ENCODE data around the gene PTPRN2. TPM values are rescaled to one million over a fixed set of nuclear protein-coding genes. Genes with fewer than 3 reads are reported as not detected.

PTPRN2 gene
- polyA plus RNA-seq, 4 donors = 1.6 to 11.7 (median 4.0) TPM

DNA sequence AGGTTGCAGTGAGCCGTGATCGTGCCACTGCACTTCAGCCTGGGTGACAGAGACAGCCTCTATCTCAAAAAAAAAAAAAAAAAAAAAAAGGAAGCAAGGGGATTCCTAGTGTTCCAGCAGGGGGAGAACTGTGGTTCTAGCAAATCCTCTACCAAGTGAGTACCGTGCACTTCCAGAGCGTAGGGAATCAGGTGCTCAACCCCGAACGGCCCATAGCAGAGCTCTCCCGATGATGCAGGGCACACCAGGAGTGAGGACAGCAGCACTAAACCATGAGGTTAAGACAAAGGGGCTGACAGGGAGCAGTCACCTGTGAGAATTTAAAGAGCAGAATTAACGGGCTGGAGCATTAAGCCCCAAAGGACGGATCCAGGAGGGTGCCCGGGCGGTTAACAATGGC is 173.6 kb downstream of the PTPRN2 start:
- 85 to 88% (median 87%) methylated on average over 11 of the region's 11 CpGs for WGBS, 3 donors

DNA sequence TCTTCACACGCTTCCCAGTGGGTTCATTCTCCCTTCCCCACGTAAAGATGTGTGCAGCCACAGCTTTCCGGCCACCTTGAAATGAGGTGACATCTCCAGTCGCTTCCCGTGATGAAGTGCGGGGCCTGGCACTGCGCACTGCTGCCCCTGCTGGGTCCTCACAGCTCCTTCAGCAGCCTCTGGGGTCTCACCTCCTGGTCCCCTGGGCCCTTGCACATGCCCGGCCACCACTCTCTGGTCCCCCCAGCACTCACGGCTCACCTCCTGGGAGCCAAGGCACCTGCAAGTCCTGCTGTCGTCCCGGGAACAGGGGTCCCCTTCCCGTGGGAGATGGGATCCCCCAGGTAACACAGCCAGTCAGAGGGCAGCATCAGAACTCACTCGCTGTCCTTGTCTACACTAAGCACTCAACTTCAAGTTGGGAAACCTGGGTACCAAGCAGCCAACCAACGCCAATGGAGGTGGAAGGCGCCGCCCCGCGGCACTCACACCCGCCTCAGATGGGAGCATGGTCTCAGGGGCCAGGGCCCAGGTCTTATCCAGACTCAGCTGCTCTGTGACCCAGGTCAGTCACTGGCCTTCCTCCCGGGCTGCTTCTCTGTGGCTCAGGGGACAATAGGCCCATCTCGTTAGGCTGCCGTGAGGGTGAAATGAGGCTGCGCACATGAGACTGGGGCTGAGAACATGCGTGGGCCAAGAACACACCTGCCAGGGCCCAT is 176.2 kb downstream of the PTPRN2 start:
- WGBS, 3 donors = 90 to 94% (median 91%) methylated on average over 21 to 24 of the region's 24 CpGs

More for the DNA sequence above, 173.6 kb downstream of the PTPRN2 start:
- Histone ChIP-seq H3K4me3 (ENCODE audit: low read depth in 1 of 3, low read length in 3 of 3) (no peak overlapping the region), H3K36me3 (ENCODE audit: control insufficient read depth in 3 of 3, insufficient read depth in 2 of 3, low read depth in 1 of 3, low read length in 3 of 3) (no peaks in the 10 kb centered on the region), H3K4me1 (ENCODE audit: control insufficient read depth in 3 of 3, insufficient read depth in 2 of 3, low read depth in 1 of 3, low read length in 2 of 3) (peaks cover 0 to 6% (median 0%) of the 10 kb centered on the region in 3 donors), H3K27me3 (ENCODE audit: control insufficient read depth in 3 of 3, insufficient read depth in 3 of 3, low read length in 3 of 3) (no peaks in the 10 kb centered on the region), H3K27ac (ENCODE audit: low read depth in 1 of 3, low read length in 2 of 3) (no peak overlapping the region), H3K9me3 (ENCODE audit: control insufficient read depth in 2 of 2, insufficient read depth in 1 of 2, low read depth in 1 of 2, low read length in 1 of 2) (peaks cover 0 to 2% of the 10 kb centered on the region in 2 donors)
- FAIRE-seq (no peak), DNase-seq (no peak)

GRCh38 chr7:158410720-158411119 is 176.9 kb downstream of the PTPRN2 start:
- DNase-seq (no peak), FAIRE-seq (no peak)
- Histone ChIP-seq H3K9me3 (ENCODE audit: control insufficient read depth in 2 of 2, insufficient read depth in 1 of 2, low read depth in 1 of 2, low read length in 1 of 2) (no peaks in the 10 kb centered on the region), H3K27ac (ENCODE audit: low read depth in 1 of 3, low read length in 2 of 3) (no peak overlapping the region), H3K4me1 (ENCODE audit: control insufficient read depth in 3 of 3, insufficient read depth in 2 of 3, low read depth in 1 of 3, low read length in 2 of 3) (peaks cover 0 to 20% (median 0%) of the 10 kb centered on the region in 3 donors), H3K36me3 (ENCODE audit: control insufficient read depth in 3 of 3, insufficient read depth in 2 of 3, low read depth in 1 of 3, low read length in 3 of 3) (no peaks in the 10 kb centered on the region), H3K4me3 (ENCODE audit: low read depth in 1 of 3, low read length in 3 of 3) (no peak overlapping the region), H3K27me3 (ENCODE audit: control insufficient read depth in 3 of 3, insufficient read depth in 3 of 3, low read length in 3 of 3) (no peaks in the 10 kb centered on the region)
- 81 to 86% (median 85%) methylated on average over 12 of the region's 12 CpGs for WGBS, 3 donors

More for the DNA sequence above, 176.2 kb downstream of the PTPRN2 start:
- FAIRE-seq = no peak
- H3K4me3 ChIP-seq (ENCODE audit: low read depth in 1 of 3, low read length in 3 of 3) = no peak overlapping the region
- DNase-seq = no peak
- no peaks in the 10 kb centered on the region for H3K36me3 ChIP-seq (ENCODE audit: control insufficient read depth in 3 of 3, insufficient read depth in 2 of 3, low read depth in 1 of 3, low read length in 3 of 3)
- H3K4me1 ChIP-seq (ENCODE audit: control insufficient read depth in 3 of 3, insufficient read depth in 2 of 3, low read depth in 1 of 3, low read length in 2 of 3) = peaks cover 0 to 17% (median 0%) of the 10 kb centered on the region in 3 donors
- H3K27ac ChIP-seq (ENCODE audit: low read depth in 1 of 3, low read length in 2 of 3) = no peak overlapping the region
- no peaks in the 10 kb centered on the region for H3K27me3 ChIP-seq (ENCODE audit: control insufficient read depth in 3 of 3, insufficient read depth in 3 of 3, low read length in 3 of 3)
- no peaks in the 10 kb centered on the region for H3K9me3 ChIP-seq (ENCODE audit: control insufficient read depth in 2 of 2, insufficient read depth in 1 of 2, low read depth in 1 of 2, low read length in 1 of 2)

DNA sequence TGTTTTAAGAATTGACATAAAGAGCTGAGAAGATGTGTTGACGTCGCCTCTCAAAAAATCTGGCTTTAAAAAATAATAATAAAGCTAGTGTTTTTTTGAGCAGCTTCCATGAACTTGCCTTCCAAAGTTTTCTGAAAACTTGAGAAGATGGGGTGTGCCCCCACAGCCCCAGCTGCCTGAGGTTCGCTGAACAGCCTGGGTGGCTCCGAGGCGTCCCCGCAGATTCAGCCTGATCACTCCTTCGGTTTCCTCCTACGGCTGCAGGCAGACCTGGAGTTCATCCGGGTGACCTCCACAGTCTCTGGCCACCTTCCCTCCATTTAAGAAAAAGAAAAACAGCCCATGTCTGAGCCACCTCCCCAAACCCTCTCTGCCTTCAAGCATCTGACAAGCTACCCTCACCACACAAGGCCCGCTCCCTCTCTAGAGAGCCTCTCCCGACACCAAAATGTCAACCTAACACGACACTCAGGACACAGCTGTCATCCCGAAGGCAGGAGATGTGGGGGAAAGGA is 177.8 kb downstream of the PTPRN2 start:
- no peaks in the 10 kb centered on the region for H3K36me3 ChIP-seq (ENCODE audit: control insufficient read depth in 3 of 3, insufficient read depth in 2 of 3, low read depth in 1 of 3, low read length in 3 of 3)
- H3K4me1 ChIP-seq (ENCODE audit: control insufficient read depth in 3 of 3, insufficient read depth in 2 of 3, low read depth in 1 of 3, low read length in 2 of 3) = peaks cover 0 to 20% (median 0%) of the 10 kb centered on the region in 3 donors
- H3K9me3 ChIP-seq (ENCODE audit: control insufficient read depth in 2 of 2, insufficient read depth in 1 of 2, low read depth in 1 of 2, low read length in 1 of 2) = no peaks in the 10 kb centered on the region
- DNase-seq (no peak), FAIRE-seq (no peak)
- no peak overlapping the region for H3K27ac ChIP-seq (ENCODE audit: low read depth in 1 of 3, low read length in 2 of 3)
- 84 to 93% (median 86%) methylated on average over 13 of the region's 13 CpGs for WGBS, 3 donors
- no peaks in the 10 kb centered on the region for H3K27me3 ChIP-seq (ENCODE audit: control insufficient read depth in 3 of 3, insufficient read depth in 3 of 3, low read length in 3 of 3)
- H3K4me3 ChIP-seq (ENCODE audit: low read depth in 1 of 3, low read length in 3 of 3) = no peak overlapping the region

DNA sequence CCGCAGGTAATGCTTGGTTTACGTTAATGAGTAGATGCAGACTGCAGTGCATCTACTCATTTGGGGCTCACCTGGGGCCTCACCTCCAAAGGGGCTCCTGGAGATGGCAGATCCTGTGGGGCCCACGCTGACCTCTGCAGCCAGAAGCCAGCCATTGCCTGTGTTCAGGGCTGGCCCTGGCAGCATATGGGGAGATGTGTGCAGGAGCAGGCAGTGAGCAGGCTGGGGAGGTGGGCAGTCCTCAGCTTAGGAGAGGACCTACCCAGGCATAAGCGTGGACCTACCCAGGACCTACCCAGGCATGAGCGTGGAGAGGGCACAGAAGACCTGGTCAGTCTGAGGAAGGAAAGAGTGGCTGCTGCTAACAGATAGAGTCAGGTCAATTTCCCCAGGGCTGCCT is 178.5 kb downstream of the PTPRN2 start:
- FAIRE-seq = no peak

DNA sequence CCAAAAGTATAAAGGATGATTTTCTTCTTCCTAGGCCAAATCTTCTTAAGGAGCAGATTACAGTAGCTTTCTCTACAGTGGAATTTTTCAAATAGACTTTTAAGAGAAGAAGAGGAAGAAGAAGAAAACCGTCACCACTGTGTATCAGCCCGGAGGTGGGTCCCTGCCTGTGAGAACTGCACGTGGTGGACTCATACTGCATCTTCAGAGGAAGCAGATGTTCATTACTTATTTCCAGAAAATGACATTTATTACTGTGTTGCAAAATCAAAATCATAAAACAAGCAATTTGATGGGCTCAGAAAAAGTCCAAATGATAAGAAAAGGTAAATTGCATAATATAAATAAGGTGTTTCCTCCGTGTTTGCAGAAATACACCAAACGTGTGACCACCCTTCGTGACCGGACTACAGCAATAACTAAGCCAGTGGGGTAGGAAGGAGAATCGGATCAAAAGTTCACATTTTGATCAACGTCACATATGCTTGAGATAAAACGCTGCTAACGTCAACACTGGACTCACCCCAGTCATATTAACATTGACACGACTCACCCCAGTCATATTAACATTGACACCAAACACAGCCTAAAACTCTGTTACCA is 179.2 kb downstream of the PTPRN2 start:
- H3K4me1 ChIP-seq (ENCODE audit: control insufficient read depth in 3 of 3, insufficient read depth in 2 of 3, low read depth in 1 of 3, low read length in 2 of 3) = peaks cover 0 to 20% (median 0%) of the 10 kb centered on the region in 3 donors
- no peaks in the 10 kb centered on the region for H3K27me3 ChIP-seq (ENCODE audit: control insufficient read depth in 3 of 3, insufficient read depth in 3 of 3, low read length in 3 of 3)
- 19 to 44% (median 31%) methylated on average over 12 of the region's 12 CpGs for WGBS, 3 donors
- no peaks in the 10 kb centered on the region for H3K9me3 ChIP-seq (ENCODE audit: control insufficient read depth in 2 of 2, insufficient read depth in 1 of 2, low read depth in 1 of 2, low read length in 1 of 2)
- H3K4me3 ChIP-seq (ENCODE audit: low read depth in 1 of 3, low read length in 3 of 3) = no peak overlapping the region
- DNase-seq (peak in 1 of 2 donors; percentile 80), FAIRE-seq (no peak)
- no peaks in the 10 kb centered on the region for H3K36me3 ChIP-seq (ENCODE audit: control insufficient read depth in 3 of 3, insufficient read depth in 2 of 3, low read depth in 1 of 3, low read length in 3 of 3)
- H3K27ac ChIP-seq (ENCODE audit: low read depth in 1 of 3, low read length in 2 of 3) = peak overlapping the region in 1 of 3 donors; percentile 61

More for the DNA sequence above, 178.5 kb downstream of the PTPRN2 start:
- no peaks in the 10 kb centered on the region for H3K36me3 ChIP-seq (ENCODE audit: control insufficient read depth in 3 of 3, insufficient read depth in 2 of 3, low read depth in 1 of 3, low read length in 3 of 3)
- H3K4me3 ChIP-seq (ENCODE audit: low read depth in 1 of 3, low read length in 3 of 3) = no peak overlapping the region
- H3K9me3 ChIP-seq (ENCODE audit: control insufficient read depth in 2 of 2, insufficient read depth in 1 of 2, low read depth in 1 of 2, low read length in 1 of 2) = no peaks in the 10 kb centered on the region
- H3K27me3 ChIP-seq (ENCODE audit: control insufficient read depth in 3 of 3, insufficient read depth in 3 of 3, low read length in 3 of 3) = no peaks in the 10 kb centered on the region
- H3K4me1 ChIP-seq (ENCODE audit: control insufficient read depth in 3 of 3, insufficient read depth in 2 of 3, low read depth in 1 of 3, low read length in 2 of 3) = peaks cover 0 to 20% (median 0%) of the 10 kb centered on the region in 3 donors
- peak overlapping the region in 1 of 3 donors; percentile 11 for H3K27ac ChIP-seq (ENCODE audit: low read depth in 1 of 3, low read length in 2 of 3)
- DNase-seq = no peak
- 76 to 83% (median 78%) methylated on average over 4 to 5 of the region's 5 CpGs for WGBS, 3 donors

GRCh38 chr7:158407581-158408317 is 179.9 kb downstream of the PTPRN2 start:
- 56 to 77% (median 57%) methylated on average over 14 to 17 of the region's 17 CpGs for WGBS, 3 donors
- DNase-seq (peak; percentile 68 to 86), FAIRE-seq (peak; percentile 15)
- Histone ChIP-seq H3K27me3 (ENCODE audit: control insufficient read depth in 3 of 3, insufficient read depth in 3 of 3, low read length in 3 of 3) (no peaks in the 10 kb centered on the region), H3K9me3 (ENCODE audit: control insufficient read depth in 2 of 2, insufficient read depth in 1 of 2, low read depth in 1 of 2, low read length in 1 of 2) (no peaks in the 10 kb centered on the region), H3K4me3 (ENCODE audit: low read depth in 1 of 3, low read length in 3 of 3) (no peak overlapping the region), H3K27ac (ENCODE audit: low read depth in 1 of 3, low read length in 2 of 3) (peak overlapping the region in 1 of 3 donors; percentile 61), H3K36me3 (ENCODE audit: control insufficient read depth in 3 of 3, insufficient read depth in 2 of 3, low read depth in 1 of 3, low read length in 3 of 3) (no peaks in the 10 kb centered on the region), H3K4me1 (ENCODE audit: control insufficient read depth in 3 of 3, insufficient read depth in 2 of 3, low read depth in 1 of 3, low read length in 2 of 3) (peaks cover 0 to 20% (median 0%) of the 10 kb centered on the region in 3 donors)

DNA sequence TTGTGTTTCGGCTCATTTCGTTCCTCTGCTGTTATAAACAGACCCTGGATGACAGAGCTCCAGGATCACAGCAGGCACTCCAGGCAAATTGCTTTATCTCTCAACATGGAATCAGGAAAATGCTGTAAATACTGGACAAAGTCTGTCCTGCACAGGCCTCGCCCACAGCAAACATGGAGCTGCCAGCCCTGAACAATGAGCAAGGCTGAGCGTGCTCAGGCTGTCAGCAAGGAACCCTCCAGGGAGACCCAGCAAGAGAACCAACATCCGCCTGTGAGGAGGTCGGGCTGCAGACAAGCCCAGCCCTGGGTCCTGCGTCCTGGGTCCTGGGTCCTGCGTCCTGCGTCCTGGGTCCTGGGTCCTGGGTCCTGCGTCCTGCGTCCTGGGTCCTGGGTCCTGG is 180.8 kb downstream of the PTPRN2 start:
- no peak overlapping the region for H3K4me3 ChIP-seq (ENCODE audit: low read depth in 1 of 3, low read length in 3 of 3)
- H3K9me3 ChIP-seq (ENCODE audit: control insufficient read depth in 2 of 2, insufficient read depth in 1 of 2, low read depth in 1 of 2, low read length in 1 of 2) = no peaks in the 10 kb centered on the region
- peaks cover 0 to 20% (median 0%) of the 10 kb centered on the region in 3 donors for H3K4me1 ChIP-seq (ENCODE audit: control insufficient read depth in 3 of 3, insufficient read depth in 2 of 3, low read depth in 1 of 3, low read length in 2 of 3)
- peak; percentile 72 to 86 for DNase-seq
- WGBS, 3 donors = 16 to 66% (median 39%) methylated on average over 9 to 11 of the region's 11 CpGs
- no peak for FAIRE-seq
- H3K36me3 ChIP-seq (ENCODE audit: control insufficient read depth in 3 of 3, insufficient read depth in 2 of 3, low read depth in 1 of 3, low read length in 3 of 3) = no peaks in the 10 kb centered on the region
- H3K27ac ChIP-seq (ENCODE audit: low read depth in 1 of 3, low read length in 2 of 3) = peak overlapping the region in 1 of 3 donors; percentile 70
- H3K27me3 ChIP-seq (ENCODE audit: control insufficient read depth in 3 of 3, insufficient read depth in 3 of 3, low read length in 3 of 3) = no peaks in the 10 kb centered on the region
